Astrocyte of the cerebellum (primary cell): ENCODE data around the gene SLC5A2.

Experiments used
- DNase-seq: peaks from one replicate; pipeline ENCODE4 v3.0.0-alpha.2; 2011; ENCODE audit warnings: low read depth
- H3K4me3 ChIP-seq: 2 replicates; pipeline ENCODE4 v1.5.1; 2011; ENCODE audit warnings: mild to moderate bottlenecking, low read depth, low read length, moderate library complexity
- in situ Hi-C: cut with HindIII; loops from 2 replicates; pipeline ENCODE4 v1.10.0; 2017; ENCODE audit warnings: low sequenced_read_pairs
- TF ChIP-seq, protein P1 (sequence below): IDR thresholded peaks from 2 replicates; pipeline ENCODE4 v1.5.1; 2012; ENCODE audit warnings: low read length, low read depth, moderate library complexity, mild to moderate bottlenecking; ENCODE audit errors: missing control alignments

The SLC5A2 gene

DNA sequence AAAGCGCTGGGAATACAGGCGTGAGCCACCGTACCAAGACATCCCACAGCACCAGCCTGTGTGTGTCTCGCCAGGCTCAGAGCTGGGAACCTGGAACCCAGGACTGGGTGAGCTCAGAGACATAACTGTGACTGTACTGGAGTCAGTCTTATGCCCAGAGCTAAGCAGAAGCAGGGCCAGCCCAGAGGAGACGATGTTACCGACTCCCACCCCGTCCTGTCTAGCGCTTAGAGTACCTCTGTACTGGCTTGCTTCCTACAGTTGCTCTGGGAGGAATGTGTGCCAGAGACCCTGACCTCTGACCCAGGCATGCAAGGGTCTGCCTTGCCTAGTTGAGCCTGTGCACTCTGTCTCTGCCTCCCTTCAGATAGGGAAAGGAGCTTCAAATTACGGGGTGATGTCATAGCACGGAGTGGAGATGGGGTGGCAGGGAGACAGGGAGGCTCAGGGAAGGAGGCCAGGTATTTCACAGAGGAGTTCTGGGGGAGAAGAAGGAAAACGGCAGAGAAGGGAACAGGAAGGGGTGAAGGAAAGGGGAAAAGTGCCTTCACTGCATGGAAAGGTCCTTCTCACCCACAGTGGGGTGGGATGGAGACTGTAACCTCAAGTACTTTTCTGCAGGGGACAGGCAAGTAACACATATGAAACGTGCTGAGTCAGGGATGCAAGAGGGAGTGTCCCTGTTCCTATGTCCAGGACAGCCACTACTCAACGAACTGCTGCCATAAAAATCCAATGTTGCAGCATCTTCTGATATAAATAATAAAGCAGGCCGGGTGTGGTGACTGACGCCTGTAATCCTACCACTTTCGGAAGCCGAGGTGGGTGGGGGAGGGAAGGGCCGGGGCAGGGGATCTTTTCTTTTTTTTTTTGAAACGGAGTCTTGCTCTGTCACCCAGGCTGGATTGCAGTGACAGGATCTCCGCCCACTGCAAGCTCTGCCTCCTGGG is 29.4 kb upstream of the SLC5A2 start:
- in situ Hi-C loops = loop anchor here (10.0 kb wide), 1 partner anchor 259 kb away; no protein-coding TSS in a partner anchor
- TF ChIP-seq, protein P1, sequence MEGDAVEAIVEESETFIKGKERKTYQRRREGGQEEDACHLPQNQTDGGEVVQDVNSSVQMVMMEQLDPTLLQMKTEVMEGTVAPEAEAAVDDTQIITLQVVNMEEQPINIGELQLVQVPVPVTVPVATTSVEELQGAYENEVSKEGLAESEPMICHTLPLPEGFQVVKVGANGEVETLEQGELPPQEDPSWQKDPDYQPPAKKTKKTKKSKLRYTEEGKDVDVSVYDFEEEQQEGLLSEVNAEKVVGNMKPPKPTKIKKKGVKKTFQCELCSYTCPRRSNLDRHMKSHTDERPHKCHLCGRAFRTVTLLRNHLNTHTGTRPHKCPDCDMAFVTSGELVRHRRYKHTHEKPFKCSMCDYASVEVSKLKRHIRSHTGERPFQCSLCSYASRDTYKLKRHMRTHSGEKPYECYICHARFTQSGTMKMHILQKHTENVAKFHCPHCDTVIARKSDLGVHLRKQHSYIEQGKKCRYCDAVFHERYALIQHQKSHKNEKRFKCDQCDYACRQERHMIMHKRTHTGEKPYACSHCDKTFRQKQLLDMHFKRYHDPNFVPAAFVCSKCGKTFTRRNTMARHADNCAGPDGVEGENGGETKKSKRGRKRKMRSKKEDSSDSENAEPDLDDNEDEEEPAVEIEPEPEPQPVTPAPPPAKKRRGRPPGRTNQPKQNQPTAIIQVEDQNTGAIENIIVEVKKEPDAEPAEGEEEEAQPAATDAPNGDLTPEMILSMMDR = no peak
- no peak for DNase-seq
- H3K4me3 ChIP-seq = no peak overlapping the region

DNA sequence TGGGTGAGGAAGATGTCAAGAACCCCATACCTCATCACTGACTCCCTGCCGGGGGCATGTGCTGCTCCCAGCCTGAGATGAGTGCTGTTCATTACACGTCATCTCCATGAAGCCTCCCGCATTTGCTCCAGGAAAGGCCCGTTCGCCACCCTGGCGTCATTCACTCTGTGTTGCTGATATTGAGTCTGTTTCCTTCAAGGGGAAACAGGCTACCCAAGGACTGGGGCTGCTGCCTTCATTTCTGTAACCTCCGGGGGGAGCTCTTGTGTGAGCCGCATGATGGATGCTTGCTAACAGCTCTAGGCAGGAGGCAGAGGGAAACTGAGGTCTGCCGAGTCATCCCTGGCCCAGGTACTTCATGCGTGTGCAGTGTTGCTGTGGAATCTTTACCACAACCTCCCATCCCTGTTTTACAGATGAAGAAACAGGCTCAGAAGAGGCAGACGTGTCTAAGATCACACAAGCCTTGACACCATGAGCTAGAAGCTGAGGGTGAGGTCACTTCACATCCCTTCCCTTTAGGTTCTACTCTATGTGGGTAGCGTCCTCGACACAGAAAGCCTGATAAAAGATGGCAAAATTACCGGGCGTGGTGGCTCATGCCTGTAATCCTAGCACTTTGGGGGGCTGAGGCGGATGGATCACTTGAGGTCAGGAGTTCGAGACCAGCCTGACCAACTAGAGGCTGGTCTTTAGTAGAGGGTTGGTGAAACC is 27.2 kb upstream of the SLC5A2 start:
- H3K4me3 ChIP-seq = no peak overlapping the region
- in situ Hi-C loops = loop anchor here (10.0 kb wide), 1 partner anchor 261 kb away; no protein-coding TSS in a partner anchor
- TF ChIP-seq, protein P1 = peak; percentile 33
- DNase-seq = no peak

DNA sequence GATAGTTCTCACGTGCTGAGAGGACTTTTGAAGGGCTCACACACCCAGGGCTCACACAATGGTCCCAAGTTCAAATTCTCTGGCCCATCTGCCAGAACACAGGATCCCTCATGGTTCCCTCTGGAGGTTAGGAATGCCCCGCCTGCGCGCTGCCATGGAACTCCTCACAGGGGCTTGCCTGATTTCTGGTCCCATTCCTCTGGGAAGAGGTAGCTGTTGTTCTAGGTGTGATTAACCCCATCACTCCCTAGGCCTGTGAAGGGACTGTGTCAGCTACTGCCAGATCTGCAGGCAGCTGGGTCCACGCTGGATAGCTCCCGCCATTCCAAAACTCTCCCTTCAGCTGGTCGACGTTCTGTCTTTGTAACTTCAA is 25.9 kb upstream of the SLC5A2 start:
- no peak for DNase-seq
- TF ChIP-seq, protein P1 = no peak
- H3K4me3 ChIP-seq = no peak overlapping the region
- in situ Hi-C loops = loop anchor here (10.0 kb wide), 1 partner anchor 262 kb away; no protein-coding TSS in a partner anchor

DNA sequence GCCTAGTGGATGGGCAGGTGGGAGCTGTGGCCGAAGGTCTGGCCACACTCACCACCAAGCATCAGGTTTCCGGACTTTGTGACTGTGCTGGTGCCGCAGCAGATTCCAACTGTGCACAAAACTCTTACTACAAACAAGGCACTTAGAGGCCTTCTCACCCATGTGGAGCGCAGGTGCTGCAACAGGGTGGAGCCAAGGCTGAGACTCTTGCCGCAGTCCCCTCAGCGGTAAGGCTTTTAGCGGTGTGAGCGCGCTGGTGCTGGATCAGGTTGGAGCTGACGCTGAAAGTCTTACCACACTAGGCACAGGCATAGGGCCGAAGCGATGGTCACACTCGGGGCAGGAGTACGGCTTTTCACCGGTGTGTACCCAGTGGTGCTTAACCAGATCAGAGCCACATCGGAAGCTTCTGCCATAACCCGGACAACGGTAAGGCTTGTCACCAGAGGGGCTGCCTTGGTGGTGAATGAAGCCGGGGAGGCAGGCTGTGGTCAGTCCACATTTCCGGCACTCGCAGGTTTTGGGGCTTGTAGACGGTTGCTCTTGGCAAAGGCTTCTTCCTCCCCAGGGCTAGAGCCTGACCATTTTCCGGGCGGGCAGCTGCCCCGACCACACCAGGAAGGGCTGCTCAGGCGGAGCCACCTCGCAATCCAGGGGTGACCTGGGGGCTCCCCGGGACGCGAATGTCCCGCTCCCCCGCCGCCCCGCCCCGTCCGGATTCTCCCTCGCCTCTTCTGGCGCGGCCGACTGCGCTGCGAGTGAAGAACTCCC is 24.7 kb upstream of the SLC5A2 start:
- H3K4me3 ChIP-seq = peak overlapping the region; percentile 82
- in situ Hi-C loops = loop anchor here (10.0 kb wide), 1 partner anchor 263 kb away; no protein-coding TSS in a partner anchor
- DNase-seq = no peak
- TF ChIP-seq, protein P1 = peak; percentile 33

DNA sequence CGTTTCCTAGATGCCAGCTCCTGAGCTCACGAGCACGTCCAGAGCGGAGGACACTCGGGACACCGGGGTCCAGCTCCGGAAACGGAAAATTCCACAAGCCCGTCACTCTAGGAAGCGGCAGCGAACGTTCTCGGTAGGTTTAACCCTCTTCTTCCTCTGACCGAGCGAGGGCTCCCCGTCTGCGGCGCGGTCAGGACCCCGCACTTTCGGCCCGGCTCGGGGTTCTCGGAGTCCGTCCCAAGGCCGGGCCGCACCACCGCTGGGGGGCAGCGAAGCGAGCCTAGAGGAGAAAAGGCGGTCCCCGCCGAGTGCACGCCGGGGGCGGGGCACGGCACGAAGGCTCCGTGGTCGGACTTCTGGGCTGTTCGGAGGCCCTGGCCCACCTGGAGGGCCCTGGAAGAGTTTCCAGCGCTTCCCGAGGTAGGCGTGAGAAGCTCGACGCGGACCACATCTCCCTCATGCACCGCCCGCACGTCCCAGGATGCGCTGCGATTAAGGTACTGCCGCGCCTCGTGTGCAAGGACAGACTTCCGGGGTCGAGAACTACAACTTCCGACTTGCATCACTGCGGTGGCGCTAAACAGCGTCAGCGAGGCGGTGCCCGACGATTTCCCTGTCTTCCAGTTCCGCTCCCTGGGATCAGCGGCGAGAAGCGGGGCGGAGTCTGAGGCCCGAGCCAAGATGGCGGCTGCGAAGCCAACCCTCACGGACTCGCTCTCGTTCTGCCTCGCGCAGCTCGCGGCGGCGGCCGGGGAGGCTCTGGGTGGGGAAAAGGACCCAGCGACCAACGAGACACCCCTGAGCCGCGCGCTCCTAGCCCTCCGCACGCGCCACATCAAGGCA is 23.9 kb upstream of the SLC5A2 start, which contains the start of gene ARMC5:
Gene ARMC5, plus strand, starts transcription at position 658 of the 843 bp plus-strand sequence. Its CDS starts 24 bp downstream, at position 682.
- peak within 1 kb of the TSS; percentile 82 for H3K4me3 ChIP-seq
- TF ChIP-seq, protein P1 = peak; percentile 53
- in situ Hi-C loops = loop anchor here (10.0 kb wide), 1 partner anchor 264 kb away; no protein-coding TSS in a partner anchor
- DNase-seq = peak; percentile 98
